GM19467 (cell line): Measurements from ENCODE around the gene PIK3CB.
"Not testable (repeated sequence)": the region's sequence is repeated elsewhere in the genome, so short reads cannot be mapped to it uniquely, and the experiment has no call there.

Experiments used
- ATAC-seq: cut with Tn5 transposase; IDR thresholded peaks from one replicate; pipeline ENCODE4 v1.9.1; 2021; ENCODE audit warnings: mild to moderate bottlenecking, moderate library complexity; ENCODE audit not compliant: unreplicated experiment

Gene PIK3CB

DNA sequence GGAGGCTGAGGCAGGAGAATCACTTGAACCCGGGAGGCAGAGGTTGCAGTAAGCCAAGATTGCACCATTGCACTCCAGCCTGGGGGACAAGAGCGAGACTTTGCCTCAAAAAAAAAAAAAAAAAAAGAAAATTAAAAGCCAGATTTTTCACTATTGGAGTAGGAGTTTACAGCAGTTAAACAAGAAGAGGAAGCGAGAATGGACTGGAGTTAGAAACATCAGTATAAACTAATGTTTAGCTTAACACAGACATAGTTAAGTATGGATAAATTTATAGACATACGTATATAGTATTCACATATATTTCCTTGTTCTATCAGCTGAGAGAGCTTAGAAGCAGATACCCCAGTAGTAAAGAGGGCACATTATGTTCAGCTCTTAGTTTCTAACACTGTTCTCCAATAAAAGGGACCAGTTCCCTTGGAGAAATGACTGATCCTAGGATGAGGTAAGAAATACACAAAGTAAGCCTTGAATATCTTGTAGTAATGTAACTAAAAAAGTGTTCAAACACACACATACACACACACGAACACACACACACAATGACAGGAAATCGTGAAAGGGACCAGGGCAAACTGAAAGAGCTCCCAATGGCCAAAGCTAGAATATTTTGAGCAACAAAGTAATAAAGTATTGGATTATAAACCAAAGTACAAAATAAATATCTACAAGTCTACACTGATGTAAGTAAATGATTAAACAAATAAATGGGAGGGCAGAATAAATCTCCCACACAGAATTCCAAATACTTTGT lies 25.1 kb downstream of the PIK3CB start:
- ATAC-seq, result no peak

DNA sequence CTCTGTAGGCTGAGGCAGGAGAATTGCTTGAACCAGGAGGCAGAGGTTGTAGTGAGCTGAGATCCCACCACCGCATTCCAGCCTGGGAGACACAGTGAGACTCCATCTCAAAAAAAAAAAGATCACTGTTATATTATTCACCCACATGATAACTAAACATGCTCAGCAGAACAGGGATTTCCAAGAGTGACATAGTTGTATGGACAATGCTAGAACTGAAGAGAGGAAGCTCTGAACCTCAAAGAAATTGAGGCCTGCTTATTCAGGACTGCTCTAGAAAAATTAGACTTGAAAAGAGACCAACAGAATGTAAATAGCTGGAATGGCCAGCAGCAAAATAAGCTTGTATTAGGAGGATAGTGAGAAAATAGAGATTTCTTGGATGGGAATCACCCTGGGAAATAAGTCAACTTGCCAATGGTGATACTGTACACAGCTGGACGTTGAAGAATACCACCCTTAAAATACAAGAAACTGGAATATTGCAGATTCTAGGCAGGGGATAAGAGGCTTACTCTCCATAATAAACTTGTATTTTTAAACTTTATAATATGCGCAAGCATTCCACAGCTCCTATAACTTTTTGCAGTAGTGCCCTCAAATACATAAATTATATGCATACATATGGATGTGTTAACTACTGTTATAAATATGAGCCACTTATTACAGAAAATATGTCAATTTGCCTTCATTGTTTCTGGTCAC lies 28.2 kb downstream of the PIK3CB start:
- no peak for ATAC-seq

- ATAC-seq, result no peak
These were observed 31.6 kb downstream of the PIK3CB start for GRCh38 chr3:138803006-138803653.

DNA sequence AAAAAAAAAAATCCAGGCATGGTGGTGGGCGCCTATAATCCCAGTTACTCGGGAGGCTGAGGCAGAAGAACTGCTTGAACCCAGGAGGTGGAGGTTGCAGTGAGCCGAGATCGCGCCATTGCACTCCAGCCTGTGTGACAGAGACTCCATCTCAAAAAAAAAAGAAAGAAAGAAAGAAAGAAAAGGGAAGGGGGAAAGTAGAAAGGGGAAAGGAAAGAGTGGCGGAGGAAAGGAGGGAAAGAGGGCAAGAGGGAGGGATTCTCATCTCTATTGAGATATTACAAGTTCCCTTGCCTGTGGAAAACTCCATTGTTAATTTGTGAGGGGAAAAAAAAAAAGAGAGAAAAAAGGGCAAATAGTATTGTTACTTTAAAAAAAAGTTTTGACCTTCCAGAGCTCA lies 32.5 kb downstream of the PIK3CB start:
- not testable (repeated sequence) for ATAC-seq

DNA sequence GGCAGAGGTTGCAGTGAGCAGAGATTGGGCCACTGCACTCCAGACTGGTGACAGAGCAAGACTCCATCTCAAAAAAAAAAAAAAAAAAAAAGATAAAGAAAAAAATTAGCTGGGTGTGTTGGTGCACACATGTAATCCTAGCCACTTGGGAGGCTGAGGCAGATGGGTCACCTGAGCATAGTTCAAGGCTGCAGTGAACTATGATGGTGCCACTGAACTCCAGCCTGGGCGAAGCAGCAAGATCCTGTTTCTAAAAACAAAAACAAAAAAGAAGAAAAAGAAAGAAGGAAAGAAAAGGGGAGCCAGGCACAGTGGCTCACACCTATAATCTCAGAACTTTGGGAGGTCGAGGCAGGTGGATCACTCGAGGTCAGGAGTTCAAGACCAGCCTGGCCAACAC lies 32.9 kb downstream of the PIK3CB start:
- ATAC-seq, result no peak

GRCh38 chr3:138800248-138800647 lies 34.5 kb downstream of the PIK3CB start:
- ATAC-seq, result no peak

DNA sequence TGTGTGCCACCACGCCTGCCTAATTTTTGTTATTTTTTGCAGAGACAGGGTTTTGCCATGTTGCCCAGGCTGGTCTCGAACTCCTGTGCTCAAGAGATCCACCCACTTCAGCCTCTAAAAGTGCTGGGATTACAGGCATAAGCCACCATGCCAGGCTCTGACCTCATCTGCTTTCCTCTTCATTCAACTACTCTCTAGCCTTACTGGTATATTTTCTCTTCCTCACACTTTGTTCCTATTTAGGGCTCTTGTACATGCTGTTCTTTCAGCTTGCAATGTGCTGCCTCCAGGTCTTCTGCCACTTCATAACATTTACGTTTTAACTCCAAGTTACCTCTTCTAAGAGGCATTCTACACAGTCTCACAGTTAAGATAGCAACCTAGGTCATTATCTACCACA lies 34.9 kb downstream of the PIK3CB start:
- ATAC-seq, result no peak

- ATAC-seq, result no peak
These were observed 37.2 kb downstream of the PIK3CB start for GRCh38 chr3:138797508-138798038.

DNA sequence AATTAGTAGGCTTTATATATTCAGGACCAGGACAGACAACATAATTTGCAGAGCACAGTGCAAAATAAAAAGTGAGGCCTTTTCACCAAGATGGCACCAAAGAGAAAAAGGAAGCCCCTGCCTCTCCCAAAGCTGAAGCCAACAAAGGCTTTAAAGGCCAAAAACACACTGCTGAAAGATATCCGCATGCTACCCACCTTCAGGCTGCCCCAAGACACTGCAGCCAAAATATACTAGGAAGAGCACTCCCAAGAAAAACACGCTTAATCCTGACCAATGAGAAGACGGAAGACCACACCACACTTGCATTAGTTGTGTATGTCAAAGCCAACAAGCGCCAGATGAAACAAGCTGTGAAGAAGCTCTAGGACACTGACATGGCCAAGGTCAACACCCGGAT lies 38.0 kb downstream of the PIK3CB start:
- ATAC-seq, result no peak

- no peak for ATAC-seq
These were observed 47.9 kb downstream of the PIK3CB start for GRCh38 chr3:138786788-138787271.

DNA sequence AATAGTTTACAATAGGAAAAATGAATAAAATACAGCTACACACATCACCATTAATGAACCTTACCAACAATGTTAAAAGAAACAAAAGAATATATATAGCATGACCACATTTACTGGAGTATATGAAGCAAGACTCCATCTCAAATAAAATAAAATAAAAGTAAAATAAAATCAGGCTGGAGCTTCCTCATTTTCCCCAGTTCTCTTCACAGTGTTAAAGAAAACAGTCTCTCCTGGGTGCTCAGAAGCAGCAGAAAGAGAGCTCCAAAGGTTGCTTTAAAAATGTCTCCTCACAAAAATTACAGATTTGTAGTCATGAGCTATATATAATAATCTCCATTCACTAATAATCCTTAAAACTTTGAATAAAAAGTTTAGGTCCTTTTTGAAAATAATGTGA lies 48.8 kb downstream of the PIK3CB start:
- no peak for ATAC-seq

DNA sequence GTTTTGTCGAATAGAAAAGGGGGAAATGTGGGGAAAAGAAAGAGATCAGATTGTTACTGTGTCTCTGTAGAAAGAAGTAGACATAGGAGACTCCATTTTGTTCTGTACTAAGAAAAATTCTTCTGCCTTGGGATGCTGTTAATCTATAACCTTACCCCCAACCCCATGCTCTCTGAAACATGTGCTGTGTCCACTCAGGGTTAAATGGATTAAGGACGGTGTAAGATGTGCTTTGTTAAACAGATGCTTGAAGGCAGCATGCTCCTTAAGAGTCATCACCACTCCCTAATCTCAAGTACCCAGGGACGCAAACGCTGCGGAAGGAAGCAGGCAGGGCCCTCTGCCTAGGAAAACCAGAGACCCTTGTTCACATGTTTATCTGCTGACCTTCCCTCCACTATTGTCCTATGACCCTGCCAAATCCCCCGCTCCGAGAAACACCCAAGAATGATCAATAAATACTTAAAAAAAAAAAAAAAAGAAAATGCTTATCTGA lies 49.3 kb downstream of the PIK3CB start:
- not testable (repeated sequence) for ATAC-seq

- ATAC-seq, result no peak
These were observed 52.0 kb downstream of the PIK3CB start for GRCh38 chr3:138782755-138783154.

GRCh38 chr3:138781012-138781470 lies 53.7 kb downstream of the PIK3CB start:
- no peak for ATAC-seq

DNA sequence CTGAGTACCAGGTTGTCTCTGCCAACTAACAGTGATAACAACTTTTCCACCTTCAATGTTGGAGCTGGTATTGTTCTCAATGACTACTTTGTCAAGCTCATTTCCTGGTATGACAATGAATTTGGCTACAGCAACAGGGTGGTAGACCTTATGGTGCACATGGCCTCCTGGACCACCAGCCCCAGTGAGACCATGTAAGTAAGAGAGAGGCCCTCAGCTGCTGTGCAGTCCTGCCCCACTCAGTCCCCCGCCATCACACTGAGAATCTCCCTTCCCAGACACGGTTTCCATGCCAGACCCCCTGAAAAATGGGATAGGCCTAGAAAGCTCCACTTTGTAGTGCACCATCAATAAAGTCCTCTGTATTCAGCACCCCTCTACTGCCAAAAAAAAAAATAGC lies 56.1 kb downstream of the PIK3CB start:
- no peak for ATAC-seq

GRCh38 chr3:138776961-138777360 lies 57.8 kb downstream of the PIK3CB start:
- ATAC-seq, result no peak

DNA sequence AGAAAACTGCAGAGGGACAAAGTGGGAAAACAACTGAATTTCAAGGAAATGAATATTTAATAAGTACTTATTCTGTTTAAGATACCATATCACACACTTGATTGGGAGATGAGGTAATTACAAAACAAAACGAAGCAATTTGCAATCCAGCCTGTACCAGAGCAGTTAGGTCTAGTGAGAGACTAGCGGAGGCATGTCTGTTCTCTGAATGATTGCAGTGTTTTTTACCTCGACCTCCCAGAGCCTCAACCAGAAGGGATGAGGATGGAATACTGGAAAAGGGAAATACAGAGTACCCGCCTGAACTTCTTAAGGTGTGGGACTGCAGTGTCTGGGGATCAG lies 59.5 kb downstream of the PIK3CB start:
- ATAC-seq, result no peak

GRCh38 chr3:138774529-138775253 lies 60.0 kb downstream of the PIK3CB start:
- ATAC-seq, result no peak

- ATAC-seq, result no peak
These were observed 63.1 kb downstream of the PIK3CB start for GRCh38 chr3:138771585-138771984.

- no peak for ATAC-seq
These were observed 65.1 kb downstream of the PIK3CB start for GRCh38 chr3:138769616-138770015.

- no peak for ATAC-seq
These were observed 65.8 kb downstream of the PIK3CB start for GRCh38 chr3:138768946-138769345.
